DOHH2 (cell line): ENCODE measurements around the gene GGCT.

ENCODE experiments used
- H3F3A ChIP-seq: fragments of 200-600 bp; sonication (generic), shearing (Covaris generic); 2 replicates; pipeline ENCODE4 v1.6.0; 2016; ENCODE audit warnings: antibody characterized with exemption, mild to moderate bottlenecking; ENCODE audit not compliant: control insufficient read depth, insufficient read depth
- H3K27ac ChIP-seq: fragments of 200-600 bp; sonication (generic); 2 replicates; pipeline ENCODE4 v1.5.1; 2014; ENCODE audit warnings: low read depth, mild to moderate bottlenecking, low read length, moderate library complexity
- H3K27me3 ChIP-seq: fragments of 200-600 bp; sonication (generic); 2 replicates; pipeline ENCODE4 v1.6.1; 2014; ENCODE audit warnings: mild to moderate bottlenecking, low read length, mixed read lengths; ENCODE audit not compliant: control insufficient read depth
- H3K36me3 ChIP-seq: fragments of 200-600 bp; sonication (generic); 2 replicates; pipeline ENCODE4 v1.6.1; 2014; ENCODE audit warnings: mild to moderate bottlenecking, low read length, moderate library complexity, mixed read lengths; ENCODE audit not compliant: control insufficient read depth
- H3K4me1 ChIP-seq: fragments of 200-600 bp; sonication (generic); 2 replicates; pipeline ENCODE4 v1.6.1; 2014; ENCODE audit warnings: mild to moderate bottlenecking, low read length, mixed read lengths; ENCODE audit not compliant: control insufficient read depth
- H3K4me2 ChIP-seq: fragments of 200-600 bp; sonication (generic); 2 replicates; pipeline ENCODE4 v1.6.0; 2014; ENCODE audit warnings: mild to moderate bottlenecking, low read length, moderate library complexity
- H3K4me3 ChIP-seq: fragments of 200-600 bp; sonication (generic); 2 replicates; pipeline ENCODE4 v1.5.1; 2014; ENCODE audit warnings: mild to moderate bottlenecking, low read length, mixed read lengths
- H3K79me2 ChIP-seq: fragments of 200-600 bp; sonication (generic); 2 replicates; pipeline ENCODE4 v1.6.1; 2014; ENCODE audit warnings: mild to moderate bottlenecking, low read length, mixed read lengths; ENCODE audit not compliant: control insufficient read depth
- H3K9me2 ChIP-seq: fragments of 200-600 bp; sonication (generic); replicated peaks from 2 replicates; pipeline ENCODE4 v1.6.1; 2014; ENCODE audit warnings: mild to moderate bottlenecking, low read length, mixed read lengths; ENCODE audit not compliant: control insufficient read depth
- H3K9me3 ChIP-seq: fragments of 200-600 bp; sonication (generic); 2 replicates; pipeline ENCODE4 v1.6.1; 2014; ENCODE audit warnings: antibody characterized with exemption, low read length, mixed read lengths; ENCODE audit not compliant: control insufficient read depth, insufficient read depth
- H4K20me1 ChIP-seq: fragments of 200-600 bp; sonication (generic); 2 replicates; pipeline ENCODE4 v1.6.0; 2014; ENCODE audit warnings: low read depth, mild to moderate bottlenecking, antibody characterized with exemption, low read length, moderate library complexity; ENCODE audit not compliant: control insufficient read depth, insufficient read depth
- CTCF ChIP-seq: fragments of 200-600 bp; sonication (generic); IDR thresholded peaks from one replicate; pipeline ENCODE4 v1.5.1; 2014; ENCODE audit warnings: antibody characterized with exemption, mild to moderate bottlenecking, low read depth, low read length; ENCODE audit not compliant: poor library complexity, severe bottlenecking
- EZH2phosphoT487 ChIP-seq: fragments of 200-600 bp; sonication (generic); IDR thresholded peaks from 2 replicates; pipeline ENCODE4 v1.6.1; 2017; ENCODE audit warnings: borderline replicate concordance, mild to moderate bottlenecking, antibody characterized with exemption, low read length, moderate library complexity, mixed read lengths

The GGCT gene

GRCh38 chr7:30447466-30447865 lies 57.2 kb downstream of the GGCT start:
- no peaks in the 10 kb centered on the region for H3K36me3 ChIP-seq
- H3K27me3 ChIP-seq = no peaks in the 10 kb centered on the region
- TF ChIP-seq CTCF (no peak), EZH2phosphoT487 (no peak)
- no peak overlapping the region for H3K4me3 ChIP-seq
- H3K9me2 ChIP-seq = no peaks in the 10 kb centered on the region
- 0 out of 2 replicates have a peak, but pooled peaks cover 2% of the 10 kb centered on the region for H3F3A ChIP-seq
- no peak overlapping the region for H3K27ac ChIP-seq
- peaks cover 27% of the 10 kb centered on the region for H3K4me1 ChIP-seq
- H4K20me1 ChIP-seq = no peaks in the 10 kb centered on the region
- H3K9me3 ChIP-seq = no peaks in the 10 kb centered on the region
- H3K4me2 ChIP-seq = no peak overlapping the region
- no peaks in the 10 kb centered on the region for H3K79me2 ChIP-seq
